ENCODE results near the gene LRRC8D. TPM values are rescaled to one million over a fixed set of nuclear protein-coding genes. Genes with fewer than 3 reads are reported as not detected.

The LRRC8D gene
- total and polyA plus RNA-seq, 2 experiments from 2014 or later: 23.6 to 48.8 TPM

DNA sequence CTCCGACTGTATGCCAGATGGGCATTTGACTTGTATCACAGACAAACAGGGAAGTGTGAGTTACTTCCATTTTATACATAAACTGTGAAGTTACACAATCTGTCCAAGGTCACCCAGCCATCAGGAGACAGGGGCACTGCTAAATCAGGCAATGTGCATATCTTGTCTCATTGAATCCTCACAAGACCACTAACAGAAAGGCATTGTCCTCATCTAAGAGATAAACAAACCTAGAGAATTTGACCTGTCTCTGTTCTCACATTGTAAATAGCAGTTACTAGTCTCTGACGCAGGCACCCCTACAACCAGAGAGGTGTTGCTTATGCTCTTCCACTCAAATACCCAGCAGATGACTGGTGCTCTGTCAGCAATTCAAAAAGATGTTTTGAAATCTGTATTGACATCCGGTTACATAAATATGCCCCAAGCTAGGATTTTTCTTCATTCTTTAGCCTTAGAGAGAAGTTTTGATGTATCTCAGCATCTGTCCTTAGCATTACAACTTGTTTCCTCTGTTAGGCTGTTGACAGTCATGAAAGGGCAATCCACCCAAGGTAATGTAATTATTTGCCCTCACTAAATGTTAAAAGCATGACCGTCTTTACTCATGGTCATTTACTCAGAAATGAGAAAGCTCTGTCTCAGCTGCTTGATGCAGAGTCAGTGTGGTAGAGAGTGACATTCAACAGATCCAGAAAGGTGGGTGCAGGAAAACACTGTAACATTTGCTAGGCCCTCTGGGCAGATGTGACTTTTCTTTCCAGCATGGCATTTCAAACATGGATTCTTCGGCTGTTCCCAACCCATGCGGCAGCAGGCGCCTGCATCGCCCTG is 122.2 kb downstream of the LRRC8D start:
- no peak overlapping the region; the same call in 2 of the 3 replicates for H3K4me3 Mint-ChIP-seq
- Histone ChIP-seq H3K9me2 (ENCODE audit: insufficient read depth) (no peaks in the 10 kb centered on the region), H3K4me3 (no peak overlapping the region), H3K4me2 (peak overlapping the region; percentile 48; the same call in 1 of the 2 replicates), H3K27me3 (ENCODE audit: insufficient read depth) (peaks cover 3% of the 10 kb centered on the region; the same call in 1 of the 2 replicates), H3K4me1 (ENCODE audit: insufficient read depth) (peaks cover 47% of the 10 kb centered on the region), H3K36me3 (ENCODE audit: insufficient read depth) (no peaks in the 10 kb centered on the region), H2AFZ (no peak overlapping the region), H3F3A (replicated peaks; ENCODE audit: low read depth) (no peaks in the 10 kb centered on the region; the same call in 1 of the 2 replicates), H3K79me2 (replicated peaks; ENCODE audit: insufficient read depth) (no peaks in the 10 kb centered on the region), H4K20me1 (replicated peaks; ENCODE audit: insufficient read depth) (no peaks in the 10 kb centered on the region), H3K27ac (ENCODE audit: low read depth) (no peak overlapping the region)
- no peak for TF ChIP-seq STAT1 (IDR thresholded peaks at IDR 0.05; ENCODE audit: unreplicated experiment)
- TF ChIP-seq ETS1 (IDR thresholded peaks at IDR 0.05): no peak
- TF ChIP-seq ZNF114 (CRISPR knock-in tag; IDR thresholded peaks at IDR 0.05): no peak
- TF ChIP-seq EZH2phosphoT487 (IDR thresholded peaks at IDR 0.05; ENCODE audit: unreplicated experiment): no peak
- TF ChIP-seq REST (IDR thresholded peaks at IDR 0.05; ENCODE audit: unreplicated experiment): no peak
- TF ChIP-seq JUNB (IDR thresholded peaks at IDR 0.05; ENCODE audit: unreplicated experiment): no peak
- TF ChIP-seq EZH2 (IDR thresholded peaks at IDR 0.05; ENCODE audit: low read depth, unreplicated experiment): no peak
- TF ChIP-seq CREB1 (CRISPR knock-in tag; IDR thresholded peaks at IDR 0.05; ENCODE audit: low read depth): no peak
- TF ChIP-seq, protein P1, sequence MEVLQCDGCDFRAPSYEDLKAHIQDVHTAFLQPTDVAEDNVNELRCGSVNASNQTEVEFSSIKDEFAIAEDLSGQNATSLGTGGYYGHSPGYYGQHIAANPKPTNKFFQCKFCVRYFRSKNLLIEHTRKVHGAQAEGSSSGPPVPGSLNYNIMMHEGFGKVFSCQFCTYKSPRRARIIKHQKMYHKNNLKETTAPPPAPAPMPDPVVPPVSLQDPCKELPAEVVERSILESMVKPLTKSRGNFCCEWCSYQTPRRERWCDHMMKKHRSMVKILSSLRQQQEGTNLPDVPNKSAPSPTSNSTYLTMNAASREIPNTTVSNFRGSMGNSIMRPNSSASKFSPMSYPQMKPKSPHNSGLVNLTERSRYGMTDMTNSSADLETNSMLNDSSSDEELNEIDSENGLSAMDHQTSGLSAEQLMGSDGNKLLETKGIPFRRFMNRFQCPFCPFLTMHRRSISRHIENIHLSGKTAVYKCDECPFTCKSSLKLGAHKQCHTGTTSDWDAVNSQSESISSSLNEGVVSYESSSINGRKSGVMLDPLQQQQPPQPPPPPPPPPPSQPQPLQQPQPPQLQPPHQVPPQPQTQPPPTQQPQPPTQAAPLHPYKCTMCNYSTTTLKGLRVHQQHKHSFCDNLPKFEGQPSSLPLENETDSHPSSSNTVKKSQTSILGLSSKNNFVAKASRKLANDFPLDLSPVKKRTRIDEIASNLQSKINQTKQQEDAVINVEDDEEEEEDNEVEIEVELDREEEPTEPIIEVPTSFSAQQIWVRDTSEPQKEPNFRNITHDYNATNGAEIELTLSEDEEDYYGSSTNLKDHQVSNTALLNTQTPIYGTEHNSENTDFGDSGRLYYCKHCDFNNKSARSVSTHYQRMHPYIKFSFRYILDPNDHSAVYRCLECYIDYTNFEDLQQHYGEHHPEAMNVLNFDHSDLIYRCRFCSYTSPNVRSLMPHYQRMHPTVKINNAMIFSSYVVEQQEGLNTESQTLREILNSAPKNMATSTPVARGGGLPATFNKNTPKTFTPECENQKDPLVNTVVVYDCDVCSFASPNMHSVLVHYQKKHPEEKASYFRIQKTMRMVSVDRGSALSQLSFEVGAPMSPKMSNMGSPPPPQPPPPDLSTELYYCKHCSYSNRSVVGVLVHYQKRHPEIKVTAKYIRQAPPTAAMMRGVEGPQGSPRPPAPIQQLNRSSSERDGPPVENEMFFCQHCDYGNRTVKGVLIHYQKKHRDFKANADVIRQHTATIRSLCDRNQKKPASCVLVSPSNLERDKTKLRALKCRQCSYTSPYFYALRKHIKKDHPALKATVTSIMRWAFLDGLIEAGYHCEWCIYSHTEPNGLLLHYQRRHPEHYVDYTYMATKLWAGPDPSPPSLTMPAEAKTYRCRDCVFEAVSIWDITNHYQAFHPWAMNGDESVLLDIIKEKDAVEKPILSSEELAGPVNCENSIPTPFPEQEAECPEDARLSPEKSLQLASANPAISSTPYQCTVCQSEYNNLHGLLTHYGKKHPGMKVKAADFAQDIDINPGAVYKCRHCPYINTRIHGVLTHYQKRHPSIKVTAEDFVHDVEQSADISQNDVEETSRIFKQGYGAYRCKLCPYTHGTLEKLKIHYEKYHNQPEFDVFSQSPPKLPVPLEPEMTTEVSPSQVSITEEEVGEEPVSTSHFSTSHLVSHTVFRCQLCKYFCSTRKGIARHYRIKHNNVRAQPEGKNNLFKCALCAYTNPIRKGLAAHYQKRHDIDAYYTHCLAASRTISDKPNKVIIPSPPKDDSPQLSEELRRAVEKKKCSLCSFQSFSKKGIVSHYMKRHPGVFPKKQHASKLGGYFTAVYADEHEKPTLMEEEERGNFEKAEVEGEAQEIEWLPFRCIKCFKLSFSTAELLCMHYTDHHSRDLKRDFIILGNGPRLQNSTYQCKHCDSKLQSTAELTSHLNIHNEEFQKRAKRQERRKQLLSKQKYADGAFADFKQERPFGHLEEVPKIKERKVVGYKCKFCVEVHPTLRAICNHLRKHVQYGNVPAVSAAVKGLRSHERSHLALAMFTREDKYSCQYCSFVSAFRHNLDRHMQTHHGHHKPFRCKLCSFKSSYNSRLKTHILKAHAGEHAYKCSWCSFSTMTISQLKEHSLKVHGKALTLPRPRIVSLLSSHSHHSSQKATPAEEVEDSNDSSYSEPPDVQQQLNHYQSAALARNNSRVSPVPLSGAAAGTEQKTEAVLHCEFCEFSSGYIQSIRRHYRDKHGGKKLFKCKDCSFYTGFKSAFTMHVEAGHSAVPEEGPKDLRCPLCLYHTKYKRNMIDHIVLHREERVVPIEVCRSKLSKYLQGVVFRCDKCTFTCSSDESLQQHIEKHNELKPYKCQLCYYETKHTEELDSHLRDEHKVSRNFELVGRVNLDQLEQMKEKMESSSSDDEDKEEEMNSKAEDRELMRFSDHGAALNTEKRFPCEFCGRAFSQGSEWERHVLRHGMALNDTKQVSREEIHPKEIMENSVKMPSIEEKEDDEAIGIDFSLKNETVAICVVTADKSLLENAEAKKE (CRISPR knock-in tag; IDR thresholded peaks at IDR 0.05): no peak
- DNase-seq (ENCODE audit: low spot score) (no peak), ATAC-seq (no peak)
- no peak overlapping the region for H3K27ac Mint-ChIP-seq
- no peaks in the 10 kb centered on the region for H3K36me3 Mint-ChIP-seq (ENCODE audit: low read depth)
- H3K4me1 Mint-ChIP-seq: peaks cover 48% of the 10 kb centered on the region
- no peaks in the 10 kb centered on the region for H3K9me3 Mint-ChIP-seq
- peaks cover 10% of the 10 kb centered on the region for H3K27me3 Mint-ChIP-seq (ENCODE audit: insufficient read depth, low read depth, poor library complexity)
